Right forelimb (tissue), 1 donor: ENCODE measurements around the gene CCDC185.

ENCODE experiments used
- DNase-seq: peaks from one replicate; pipeline ENCODE4 v3.0.0-alpha.2; 2018

CCDC185 gene

DNA sequence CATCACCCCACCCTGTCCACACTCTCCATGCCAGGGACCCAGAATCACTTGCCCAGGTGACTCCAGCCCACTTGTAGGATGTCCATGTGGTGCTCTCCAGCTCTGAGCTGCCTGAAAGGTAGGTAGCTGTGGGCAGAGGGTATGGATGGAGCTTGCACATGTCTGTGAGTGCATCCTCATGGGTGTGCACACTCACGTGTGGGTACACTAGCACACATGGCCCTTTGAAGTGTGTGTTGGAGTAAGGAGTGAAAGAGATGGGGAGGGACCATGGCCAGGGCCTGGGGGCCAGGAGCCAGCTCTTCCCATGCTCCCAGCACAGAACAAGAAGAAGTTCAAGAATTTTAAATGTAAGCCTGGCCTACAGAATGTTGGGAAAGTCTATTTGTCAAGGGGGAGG is 50.2 kb downstream of the CCDC185 start:
- DNase-seq = no peak

DNA sequence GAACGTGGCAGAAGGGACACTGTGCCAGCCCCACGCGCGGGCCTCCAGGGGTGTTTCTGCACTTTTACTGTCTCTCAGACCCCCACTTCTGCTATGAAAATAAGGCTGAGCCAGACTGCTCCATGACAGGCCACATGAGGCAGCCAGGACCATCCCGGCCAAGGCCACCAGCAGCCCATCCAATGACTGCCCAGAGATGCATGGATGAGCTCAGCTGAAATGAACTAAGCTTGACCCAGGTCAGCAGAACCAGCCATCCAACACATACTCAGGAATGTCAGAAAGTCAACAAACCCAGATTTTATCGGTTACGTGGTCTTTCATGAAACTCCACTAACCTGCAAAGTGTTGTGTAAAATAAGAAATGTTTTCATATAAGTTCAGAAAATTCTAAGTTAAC is 51.2 kb downstream of the CCDC185 start:
- DNase-seq = no peak
